CD14-positive monocyte (primary cell): Measurements from ENCODE around the gene TMEM150A. TPM values are rescaled to one million over a fixed set of nuclear protein-coding genes. Genes with fewer than 3 reads are reported as not detected.
"Not testable (repeated sequence)": the region's sequence is repeated elsewhere in the genome, so short reads cannot be mapped to it uniquely, and the experiment has no call there.

Source experiments
- DNase-seq, 3 donors: peaks; one replicate each; pipeline ENCODE4 v3.0.0-alpha.2; 2011 to 2022
- H2AFZ ChIP-seq: 2 replicates; pipeline ENCODE4 v1.6.0; 2012; ENCODE audit warnings: mild to moderate bottlenecking, low read depth, low read length, inconsistent platforms; ENCODE audit not compliant: insufficient read depth, poor library complexity, severe bottlenecking
- H3K27ac ChIP-seq, 2 donors: 1 replicate in 1 of 2; 2 replicates in 1 of 2; pipeline ENCODE4 v1.5.1; 2012 to 2013; ENCODE audit warnings: low read length in 2 of 2, control low read depth in 1 of 2, inconsistent platforms in 1 of 2, low read depth in 1 of 2, mild to moderate bottlenecking in 1 of 2
- H3K27me3 ChIP-seq, 2 donors: one replicate each; pipeline versions ENCODE4 v1.6.0 to v1.6.1; 2011 to 2013; ENCODE audit warnings: low read length in 2 of 2; ENCODE audit not compliant: control insufficient read depth in 2 of 2, insufficient read depth in 2 of 2
- H3K36me3 ChIP-seq, 2 donors: replicated peaks in 1 of 2; 1 replicate in 1 of 2; 2 replicates in 1 of 2; pipeline versions ENCODE4 v1.5.1 to v1.6.1; 2012 to 2013; ENCODE audit warnings: low read length in 2 of 2, control low read depth in 1 of 2, inconsistent platforms in 1 of 2, mild to moderate bottlenecking in 1 of 2; ENCODE audit not compliant: insufficient read depth in 2 of 2, control insufficient read depth in 1 of 2
- H3K4me1 ChIP-seq, 2 donors: 1 replicate in 1 of 2; 2 replicates in 1 of 2; pipeline versions ENCODE4 v1.5.1 to v1.6.1; 2012 to 2013; ENCODE audit warnings: low read length in 2 of 2, control low read depth in 1 of 2, inconsistent platforms in 1 of 2, mild to moderate bottlenecking in 1 of 2, moderate library complexity in 1 of 2; ENCODE audit not compliant: insufficient read depth in 2 of 2, control insufficient read depth in 1 of 2
- H3K4me2 ChIP-seq: replicated peaks from 2 replicates; pipeline ENCODE3; 2012; ENCODE audit warnings: low read length, moderate library complexity, mild to moderate bottlenecking; ENCODE audit not compliant: poor library complexity, severe bottlenecking; ENCODE audit errors: extremely low read depth
- H3K4me3 ChIP-seq, 3 experiments: fragments of 200-600 bp in 1 of 3; sonication (generic) in 1 of 3; replicated peaks in 1 of 3; 1 replicate in 2 of 3; 2 replicates in 1 of 3; pipeline ENCODE4 v1.5.1; 2011 to 2013; ENCODE audit warnings: low read length in 3 of 3, mild to moderate bottlenecking in 3 of 3, control low read depth in 2 of 3, low read depth in 2 of 3, inconsistent platforms in 1 of 3, moderate library complexity in 1 of 3
- H3K79me2 ChIP-seq: 2 replicates; pipeline ENCODE4 v1.6.0; 2012; ENCODE audit warnings: mild to moderate bottlenecking, control low read depth, inconsistent platforms, low read length, moderate library complexity; ENCODE audit not compliant: insufficient read depth
- H3K9ac ChIP-seq: 2 replicates; pipeline ENCODE4 v1.6.0; 2017; ENCODE audit warnings: low read length, mild to moderate bottlenecking; ENCODE audit not compliant: insufficient read depth, poor library complexity, severe bottlenecking
- H3K9me3 ChIP-seq, 2 donors: replicated peaks in 1 of 2; 1 replicate in 1 of 2; 2 replicates in 1 of 2; pipeline versions ENCODE4 v1.5.1 to v1.6.1; 2012 to 2013; ENCODE audit warnings: low read length in 2 of 2, control low read depth in 1 of 2; ENCODE audit not compliant: control insufficient read depth in 1 of 2, insufficient read depth in 1 of 2
- H4K20me1 ChIP-seq: 2 replicates; pipeline ENCODE4 v1.6.0; 2012; ENCODE audit warnings: mild to moderate bottlenecking, low read length, control low read depth, moderate library complexity; ENCODE audit not compliant: insufficient read depth
- H3K27ac Mint-ChIP-seq, 7 donors: one replicate each; pipeline ENCODE4 v1.8.0; 2020; ENCODE audit warnings: mild to moderate bottlenecking in 7 of 7, mixed read lengths in 7 of 7, moderate library complexity in 6 of 7, inconsistent platforms in 2 of 7
- H3K27me3 Mint-ChIP-seq, 3 donors: one replicate each; pipeline ENCODE4 v1.8.0; 2021 to 2022; ENCODE audit warnings: low read depth in 3 of 3, mild to moderate bottlenecking in 3 of 3, mixed read lengths in 3 of 3, moderate library complexity in 3 of 3, inconsistent platforms in 1 of 3
- H3K36me3 Mint-ChIP-seq, 2 donors: one replicate each; pipeline ENCODE4 v1.8.0; 2020; ENCODE audit warnings: mixed read lengths in 2 of 2, inconsistent platforms in 1 of 2, mild to moderate bottlenecking in 1 of 2
- H3K4me1 Mint-ChIP-seq: one replicate; pipeline ENCODE4 v1.8.0; 2020; ENCODE audit warnings: mild to moderate bottlenecking, mixed read lengths
- H3K4me3 Mint-ChIP-seq, 2 donors: one replicate each; pipeline ENCODE4 v1.8.0; 2020; ENCODE audit warnings: mild to moderate bottlenecking in 2 of 2, mixed read lengths in 2 of 2, moderate library complexity in 1 of 2
- H3K9me3 Mint-ChIP-seq, 7 donors: one replicate each; pipeline ENCODE4 v1.8.0; 2020 to 2022; ENCODE audit warnings: mixed read lengths in 7 of 7, mild to moderate bottlenecking in 6 of 7, moderate library complexity in 6 of 7, inconsistent platforms in 2 of 7
- CTCF ChIP-seq: fragments of 200-600 bp; IDR thresholded peaks from one replicate; pipeline ENCODE4 v1.8.0; 2022; ENCODE audit warnings: antibody characterized with exemption, mild to moderate bottlenecking
- WGBS: methylation state at CpG from one replicate; pipeline ENCODE4 v1.1.5; 2013; ENCODE audit warnings: missing lambda C conversion rate; ENCODE audit not compliant: insufficient coverage; 5-methylcytosine and 5-hydroxymethylcytosine counted together
- intact Hi-C, 2 donors: fragments of 100-400 bp; cut with micrococcal nuclease; formaldehyde crosslinking; loops; one replicate each; pipeline versions ENCODE4 v1.15.0 to v1.15.1; 2023
- polyA plus RNA-seq, 3 donors: library from polyadenylated mRNA; depleted of rRNA in 1 of 3; unstranded in 2 of 3; stranded (reverse) in 1 of 3; fragments of 300-500 nt in 2 of 3; fragments of >200 nt in 1 of 3; fragmentation: Illumina TruSeq in 2 of 3; gene quantifications; 1 replicate in 2 of 3; 2 replicates in 1 of 3; pipeline ENCODE4 v1.2.3, GENCODE V29; 2012 to 2021

Gene TMEM150A
- polyA plus RNA-seq, 3 donors = 24.7 to 29.1 (median 26.6) TPM

GRCh38 chr2:85615413-85615728 lies 12.9 kb upstream of the TMEM150A start:
- WGBS = 88% methylated on average over 12 of the region's 17 CpGs
- H3K27ac Mint-ChIP-seq = peak overlapping the region in 6 of 7 donors; percentile 86 to 94 (median 92)
- intact Hi-C loops = loop anchor here (10.0 kb wide), 2 partner anchors 201 to 489 kb away; partner anchors contain the start of genes POLR1A (in 2 of the 2), PTCD3 (in 2 of the 2), CAPG (in 1 of the 2) and SH2D6 (in 1 of the 2)
- H3K27me3 Mint-ChIP-seq = peaks cover 0 to 1% (median 0%) of the 10 kb centered on the region in 3 donors
- no peaks in the 10 kb centered on the region for H3K27me3 ChIP-seq
- no peak for DNase-seq
- H4K20me1 ChIP-seq = peaks cover 37% of the 10 kb centered on the region
- peak overlapping the region; percentile 72 for H3K4me2 ChIP-seq
- H3K27ac ChIP-seq = peak overlapping the region; percentile 60 to 84
- peaks cover 57% of the 10 kb centered on the region for H3K79me2 ChIP-seq
- peaks cover 32 to 44% of the 10 kb centered on the region in 2 donors for H3K4me1 ChIP-seq
- H3K9me3 ChIP-seq = no peaks in the 10 kb centered on the region
- peak overlapping the region in 1 of 2 donors; percentile 91 for H3K4me3 Mint-ChIP-seq
- H2AFZ ChIP-seq = peak overlapping the region; percentile 85
- peaks cover 25% of the 10 kb centered on the region for H3K4me1 Mint-ChIP-seq
- H3K4me3 ChIP-seq = peak overlapping the region in 1 of 3 experiments; percentile 85
- no peak for TF ChIP-seq CTCF
- peaks cover 10 to 18% of the 10 kb centered on the region in 2 donors for H3K36me3 ChIP-seq
- H3K9ac ChIP-seq = peak overlapping the region; percentile 89
- H3K36me3 Mint-ChIP-seq = peaks cover 7 to 27% of the 10 kb centered on the region in 2 donors
- H3K9me3 Mint-ChIP-seq = peaks cover 0 to 1% (median 0%) of the 10 kb centered on the region in 7 donors

GRCh38 chr2:85614757-85615156 lies 12.3 kb upstream of the TMEM150A start:
- not testable (repeated sequence) for H3K9me3 ChIP-seq, DNase-seq, H3K4me3 Mint-ChIP-seq, H3K4me3 ChIP-seq, H3K4me2 ChIP-seq, H3K9ac ChIP-seq, H3K27ac Mint-ChIP-seq, H3K27me3 ChIP-seq, H3K27ac ChIP-seq, H3K27me3 Mint-ChIP-seq, H2AFZ ChIP-seq, H3K9me3 Mint-ChIP-seq
- H3K36me3 Mint-ChIP-seq = peaks cover 7 to 27% of the 10 kb centered on the region in 2 donors
- peaks cover 38% of the 10 kb centered on the region for H4K20me1 ChIP-seq
- 100% methylated on average over 4 of the region's 7 CpGs for WGBS
- peaks cover 34 to 48% of the 10 kb centered on the region in 2 donors for H3K4me1 ChIP-seq
- H3K79me2 ChIP-seq = peaks cover 57% of the 10 kb centered on the region
- H3K4me1 Mint-ChIP-seq = peaks cover 29% of the 10 kb centered on the region
- peaks cover 8 to 12% of the 10 kb centered on the region in 2 donors for H3K36me3 ChIP-seq
- intact Hi-C loops = loop anchor here (10.0 kb wide), 2 partner anchors 200 to 490 kb away; partner anchors contain the start of genes POLR1A (in 2 of the 2), PTCD3 (in 2 of the 2), CAPG (in 1 of the 2) and SH2D6 (in 1 of the 2)
